Activated T-cell treated with anti-CD3 and anti-CD28 coated beads, Interleukin-2, amount 50 U/mL, for 72 hours (primary cell): ENCODE results near the gene TMEM229B. TPM values are rescaled to one million over a fixed set of nuclear protein-coding genes. Genes with fewer than 3 reads are reported as not detected.

Experiments used
- ATAC-seq, 2 donors: fragments of 150-1000 bp; cut with Tn5 transposase; replicated peaks in 1 of 2; 2 replicates each; pipeline ENCODE4 v1.10.0; 2021; ENCODE audit warnings: moderate library complexity in 2 of 2, mild to moderate bottlenecking in 1 of 2
- DNase-seq, 2 donors: peaks; one replicate each; pipeline ENCODE4 v3.0.0; 2021 to 2022; ENCODE audit warnings: mixed read lengths in 1 of 2
- H3K27ac Mint-ChIP-seq: one replicate; pipeline ENCODE4 v1.8.0; 2022; ENCODE audit warnings: mild to moderate bottlenecking, moderate library complexity, mixed read lengths
- H3K27me3 Mint-ChIP-seq: one replicate; pipeline ENCODE4 v1.8.0; 2022; ENCODE audit warnings: low read depth, mixed read lengths
- H3K36me3 Mint-ChIP-seq, 2 donors: one replicate each; pipeline ENCODE4 v1.8.0; 2022; ENCODE audit warnings: mixed read lengths in 2 of 2, mild to moderate bottlenecking in 1 of 2; ENCODE audit not compliant: insufficient read depth in 2 of 2
- H3K4me1 Mint-ChIP-seq: one replicate; pipeline ENCODE4 v1.8.0; 2022; ENCODE audit warnings: low read depth, mixed read lengths
- H3K4me3 Mint-ChIP-seq, 2 donors: one replicate each; pipeline ENCODE4 v1.8.0; 2022; ENCODE audit warnings: mild to moderate bottlenecking in 2 of 2, mixed read lengths in 2 of 2, moderate library complexity in 2 of 2
- H3K9me3 Mint-ChIP-seq, 2 donors: one replicate each; pipeline ENCODE4 v1.8.0; 2022; ENCODE audit warnings: mixed read lengths in 2 of 2
- total RNA-seq, 2 donors: library from RNA; stranded (reverse); gene quantifications; one replicate each; pipeline ENCODE4 v1.2.3, GENCODE V29; 2022

Gene TMEM229B
- under 1 TPM; 0.32 to 0.79 TPM for total RNA-seq

DNA sequence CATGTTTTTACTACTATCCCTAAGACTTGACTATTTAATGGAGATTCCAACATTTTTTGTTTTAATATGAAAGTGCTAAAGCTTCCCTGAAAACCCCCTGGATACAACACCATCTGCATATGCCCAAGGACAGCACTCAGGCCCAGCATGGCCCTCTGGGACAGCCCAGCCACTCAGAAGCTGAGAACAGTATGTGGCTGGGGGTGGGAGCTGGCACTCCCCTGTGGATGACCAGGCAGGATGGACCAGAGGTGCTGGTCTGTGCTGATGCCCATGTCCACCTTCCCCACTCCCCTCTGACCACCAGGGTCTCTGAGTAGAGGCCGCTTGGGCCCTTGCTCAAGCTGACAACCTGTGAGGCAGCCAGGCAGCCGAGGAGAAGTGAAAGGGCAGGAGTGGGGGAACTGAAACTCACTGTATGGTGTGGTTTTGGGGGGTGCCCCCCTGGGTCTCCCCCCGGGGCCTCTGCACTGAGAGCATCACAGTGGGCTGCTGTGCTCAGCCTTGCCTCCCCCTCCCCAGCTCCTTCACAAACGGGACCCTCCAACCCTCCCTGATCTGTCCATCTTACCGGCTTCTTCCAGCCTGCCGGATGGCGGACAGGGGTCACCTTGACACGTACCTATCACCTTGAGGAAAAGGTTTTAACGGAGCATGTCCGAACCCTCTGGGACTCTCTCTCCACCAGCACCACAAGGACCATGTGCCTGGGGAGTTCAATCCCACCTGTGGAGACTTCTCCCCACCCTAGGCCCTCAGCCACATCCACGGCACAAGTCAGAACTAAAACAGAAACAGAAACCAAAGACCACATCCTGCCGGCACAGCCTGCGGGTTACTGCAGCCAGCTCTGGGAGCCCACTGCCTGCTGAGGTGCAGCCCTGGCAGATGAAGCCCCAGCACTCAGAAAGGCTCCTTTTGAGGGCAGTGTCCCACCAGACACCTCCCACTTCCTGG, at the start of gene TMEM229B:
Gene TMEM229B, minus strand, starts transcription at position 785 of the 957 bp plus-strand sequence. CDS start 14,798 bp downstream, outside the sequence.
- peaks cover 50% of the 10 kb centered on the region for H3K4me1 Mint-ChIP-seq
- ATAC-seq (peak; percentile 98 to 99), DNase-seq (peak; percentile 80 to 86)
- peaks cover 4 to 7% of the 10 kb centered on the region in 2 donors for H3K9me3 Mint-ChIP-seq
- peaks cover 12% of the 10 kb centered on the region for H3K27me3 Mint-ChIP-seq
- peak within 1 kb of the TSS; percentile 70 for H3K27ac Mint-ChIP-seq
- peaks cover 6 to 8% of the 10 kb centered on the region in 2 donors for H3K36me3 Mint-ChIP-seq
- H3K4me3 Mint-ChIP-seq: peak within 1 kb of the TSS; percentile 78 to 82

DNA sequence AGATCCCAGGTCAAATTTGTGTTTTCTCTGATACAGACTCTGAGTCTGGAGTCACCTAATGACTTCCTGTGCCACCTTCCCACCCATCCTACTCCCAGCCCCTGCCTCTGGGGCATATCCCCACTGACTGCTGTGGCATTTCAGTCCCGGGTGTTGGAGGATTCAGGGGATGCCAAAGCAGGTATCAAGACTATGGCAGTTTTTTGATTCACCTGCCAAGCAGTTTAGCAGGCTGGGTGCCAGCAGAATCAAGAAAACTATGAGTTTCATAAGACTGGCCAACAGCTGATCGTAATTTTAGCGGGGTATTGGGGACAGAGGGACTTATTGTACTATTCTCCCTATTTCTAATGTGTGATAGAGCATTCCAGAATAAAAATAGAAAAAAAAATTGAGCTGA, 49.2 kb upstream of the TMEM229B start:
- Mint-ChIP-seq H3K27ac (no peak overlapping the region), H3K4me1 (peaks cover 5% of the 10 kb centered on the region), H3K36me3 (no peaks in the 10 kb centered on the region), H3K27me3 (peaks cover 29% of the 10 kb centered on the region), H3K4me3 (no peak overlapping the region), H3K9me3 (no peaks in the 10 kb centered on the region)
- no peak for DNase-seq
- no peak for ATAC-seq

DNA sequence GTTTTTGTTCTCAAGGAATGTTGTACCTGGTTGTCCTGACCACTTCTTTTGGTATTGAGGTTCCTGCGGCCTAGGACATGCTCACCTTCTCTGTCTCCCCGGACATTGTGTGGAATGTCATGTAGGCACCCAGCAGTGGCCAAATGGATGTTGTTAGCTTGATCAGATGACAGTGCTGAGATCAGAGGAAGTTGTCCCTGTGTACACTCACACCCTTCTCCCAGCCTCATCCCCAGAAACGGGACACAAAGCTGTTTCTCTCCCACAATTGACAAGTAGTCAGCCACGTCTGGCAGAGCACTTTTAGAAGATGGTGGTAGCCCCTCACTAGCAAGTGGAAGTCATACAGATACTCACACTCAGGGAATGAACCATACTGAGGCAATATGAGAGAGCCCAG, 47.6 kb upstream of the TMEM229B start:
- ATAC-seq (no peak), DNase-seq (no peak)
- H3K4me3 Mint-ChIP-seq: no peak overlapping the region
- H3K27me3 Mint-ChIP-seq: peaks cover 27% of the 10 kb centered on the region
- no peaks in the 10 kb centered on the region for H3K36me3 Mint-ChIP-seq
- no peaks in the 10 kb centered on the region for H3K4me1 Mint-ChIP-seq
- H3K27ac Mint-ChIP-seq: no peak overlapping the region
- H3K9me3 Mint-ChIP-seq: no peaks in the 10 kb centered on the region

DNA sequence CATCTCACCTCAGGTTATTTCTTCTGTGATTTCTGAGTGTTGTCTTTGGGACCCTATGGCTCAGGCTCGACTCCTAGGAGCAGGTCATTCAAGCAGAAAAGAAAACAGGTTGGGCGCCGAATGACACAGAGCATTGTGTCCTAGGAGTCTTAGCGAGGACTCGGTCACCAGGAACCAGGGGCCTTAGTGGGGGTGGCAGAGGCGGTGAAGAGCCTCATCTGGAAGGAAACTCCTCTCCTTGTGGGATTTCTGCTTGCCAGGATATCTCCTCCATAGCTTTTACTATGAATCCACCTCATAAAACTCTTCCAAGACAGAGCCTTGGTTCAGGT, 45.2 kb upstream of the TMEM229B start:
- no peaks in the 10 kb centered on the region for H3K36me3 Mint-ChIP-seq
- no peaks in the 10 kb centered on the region for H3K9me3 Mint-ChIP-seq
- DNase-seq: no peak
- H3K4me3 Mint-ChIP-seq: peak overlapping the region; percentile 72 to 78
- ATAC-seq: no peak
- no peaks in the 10 kb centered on the region for H3K4me1 Mint-ChIP-seq
- peaks cover 42% of the 10 kb centered on the region for H3K27me3 Mint-ChIP-seq
- no peak overlapping the region for H3K27ac Mint-ChIP-seq

DNA sequence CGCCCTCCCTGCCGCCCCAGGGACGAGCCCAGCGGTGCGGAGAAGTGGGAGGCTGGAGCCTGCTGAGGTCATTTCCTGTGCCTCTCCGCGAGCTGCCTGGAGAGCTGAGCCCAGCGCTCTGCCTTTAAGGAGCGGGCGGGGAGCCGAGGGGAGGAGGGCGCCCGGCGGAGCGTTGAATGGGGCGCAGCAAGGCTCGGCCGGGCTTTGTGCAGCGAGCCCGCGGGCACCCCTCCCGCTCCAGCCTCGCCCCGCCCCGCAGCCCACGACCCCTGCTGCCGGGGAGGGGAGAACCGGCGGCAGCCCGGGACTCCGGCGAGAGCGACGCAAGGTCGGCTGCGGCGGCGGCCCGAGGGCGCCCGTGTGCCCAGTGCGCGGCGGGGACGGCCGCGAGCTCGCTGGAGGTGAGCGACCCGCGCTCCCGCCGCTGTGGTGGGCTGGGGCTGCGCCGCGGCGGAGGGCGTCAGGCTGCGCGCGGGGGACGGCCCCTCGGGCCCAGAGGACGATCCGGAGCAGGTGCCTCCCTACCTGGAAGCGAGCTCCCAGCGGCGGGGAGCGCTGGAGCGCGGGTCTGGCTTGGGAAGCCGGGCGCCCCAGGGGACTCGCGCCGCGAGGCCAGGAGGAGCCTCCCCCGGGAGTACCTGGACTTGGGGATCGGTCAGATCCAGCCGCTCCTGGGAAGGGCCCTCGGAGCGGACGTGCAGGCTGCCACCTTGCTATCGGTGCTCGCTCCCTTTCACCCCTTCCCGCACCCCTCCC, 44.7 kb upstream of the TMEM229B start, which contains the start of gene PLEKHH1:
Gene PLEKHH1, plus strand, starts transcription at position 293 of the 756 bp plus-strand sequence. CDS start 8,578 bp downstream, outside the sequence.
- peaks cover 47% of the 10 kb centered on the region for H3K27me3 Mint-ChIP-seq
- peak; percentile 96 to 98 for ATAC-seq
- no peaks in the 10 kb centered on the region for H3K4me1 Mint-ChIP-seq
- peak within 1 kb of the TSS; percentile 72 to 78 for H3K4me3 Mint-ChIP-seq
- no peaks in the 10 kb centered on the region for H3K36me3 Mint-ChIP-seq
- DNase-seq: peak; percentile 65 to 74
- no peaks in the 10 kb centered on the region for H3K9me3 Mint-ChIP-seq
- no peak within 1 kb of the TSS for H3K27ac Mint-ChIP-seq

DNA sequence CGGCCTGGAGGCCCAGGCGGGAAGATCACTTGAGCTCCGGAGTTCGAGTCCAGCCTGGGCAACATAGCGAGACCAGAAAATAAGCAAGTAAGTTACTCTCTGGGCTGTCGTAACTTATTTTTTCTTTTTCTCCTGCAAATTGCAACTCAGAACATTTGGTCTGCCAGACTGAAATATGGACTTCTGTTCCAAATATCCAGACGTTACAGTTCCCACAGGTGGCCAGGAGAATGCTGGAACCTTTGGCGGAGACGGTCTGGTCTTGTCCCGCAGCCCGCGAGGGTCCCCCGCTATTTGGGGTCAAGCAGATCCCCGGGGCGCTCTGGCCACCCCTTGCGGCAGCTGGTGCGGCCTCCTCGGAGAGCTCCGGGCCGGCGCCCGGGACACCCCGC, 44.1 kb upstream of the TMEM229B start:
- peaks cover 47% of the 10 kb centered on the region for H3K27me3 Mint-ChIP-seq
- ATAC-seq: no peak
- H3K27ac Mint-ChIP-seq: no peak overlapping the region
- H3K4me1 Mint-ChIP-seq: no peaks in the 10 kb centered on the region
- peak overlapping the region; percentile 60 to 73 for H3K4me3 Mint-ChIP-seq
- H3K36me3 Mint-ChIP-seq: no peaks in the 10 kb centered on the region
- DNase-seq: no peak
- no peaks in the 10 kb centered on the region for H3K9me3 Mint-ChIP-seq

DNA sequence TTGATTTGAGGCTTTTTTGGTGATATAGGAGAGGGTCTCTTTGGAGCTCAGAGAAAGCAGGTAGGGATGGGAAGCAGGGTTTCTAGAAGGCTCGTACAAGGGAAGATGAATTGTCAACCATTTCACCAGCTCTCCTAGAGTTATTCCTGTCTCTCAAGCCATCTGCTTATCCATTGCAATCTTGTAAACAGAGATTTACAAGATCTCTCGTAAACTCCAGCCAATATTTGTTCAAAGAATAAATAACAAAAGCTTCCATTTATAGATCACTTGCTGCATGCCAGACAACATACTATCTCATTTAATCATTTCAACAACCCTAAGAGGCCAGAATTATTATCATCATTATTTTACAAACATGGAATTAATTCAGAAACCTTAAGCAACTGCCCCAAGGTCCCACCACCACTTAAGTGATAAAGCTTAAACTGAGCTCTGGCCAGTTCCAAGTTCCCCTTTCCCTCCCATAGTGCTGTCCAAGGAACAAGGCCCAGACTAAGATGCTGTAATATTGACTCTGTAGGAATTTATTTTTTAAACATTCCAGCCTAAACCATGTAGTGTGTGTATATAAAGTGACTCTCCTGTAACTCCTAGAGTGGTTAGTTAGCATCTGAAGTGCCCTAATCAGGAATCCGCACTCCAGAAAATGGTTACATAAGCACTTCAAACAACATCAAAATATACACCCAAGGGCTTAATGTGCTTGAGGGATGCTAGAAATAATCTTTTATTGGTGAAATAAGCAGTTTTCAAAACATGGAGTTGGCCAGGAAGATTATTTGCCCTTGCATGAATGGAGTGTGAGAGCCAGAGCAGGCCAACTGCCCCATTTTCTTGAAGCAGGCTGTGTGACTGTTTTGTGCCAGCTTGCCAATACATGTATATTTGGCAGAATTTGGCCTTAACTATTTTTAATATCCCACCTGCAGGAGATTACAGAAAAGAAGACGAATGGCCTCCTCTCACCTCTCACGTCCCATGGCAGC, 41.7 kb upstream of the TMEM229B start:
- H3K36me3 Mint-ChIP-seq: no peaks in the 10 kb centered on the region
- no peak overlapping the region for H3K4me3 Mint-ChIP-seq
- no peak overlapping the region for H3K27ac Mint-ChIP-seq
- DNase-seq (no peak), ATAC-seq (no peak)
- peaks cover 57% of the 10 kb centered on the region for H3K27me3 Mint-ChIP-seq
- peaks cover 4% of the 10 kb centered on the region for H3K4me1 Mint-ChIP-seq
- no peaks in the 10 kb centered on the region for H3K9me3 Mint-ChIP-seq

GRCh38 chr14:67528276-67528675, 39.8 kb upstream of the TMEM229B start:
- ATAC-seq (no peak), DNase-seq (no peak)
- H3K36me3 Mint-ChIP-seq: no peaks in the 10 kb centered on the region
- H3K27ac Mint-ChIP-seq: no peak overlapping the region
- H3K4me3 Mint-ChIP-seq: no peak overlapping the region
- no peaks in the 10 kb centered on the region for H3K9me3 Mint-ChIP-seq
- peaks cover 4% of the 10 kb centered on the region for H3K4me1 Mint-ChIP-seq
- H3K27me3 Mint-ChIP-seq: peaks cover 52% of the 10 kb centered on the region

DNA sequence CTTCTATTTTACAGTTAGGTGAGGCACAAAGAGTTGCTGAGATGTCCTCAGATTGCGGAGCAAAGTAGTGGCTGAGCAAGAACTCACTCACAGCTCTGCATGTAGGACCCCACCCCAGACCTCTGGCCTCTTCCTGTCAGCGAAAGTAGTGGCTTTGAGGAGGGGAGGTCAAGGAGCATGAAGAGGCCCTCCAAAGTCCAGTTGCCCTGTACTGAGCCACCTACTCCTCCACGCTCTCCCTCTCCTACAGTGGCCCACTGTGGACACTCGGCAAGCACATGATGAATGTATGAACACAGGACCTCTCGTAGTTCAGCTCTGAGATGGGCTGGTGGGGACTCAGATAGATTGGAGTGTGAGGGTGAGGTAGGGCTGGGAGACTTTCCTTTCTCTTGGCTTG, 39.2 kb upstream of the TMEM229B start:
- peaks cover 56% of the 10 kb centered on the region for H3K27me3 Mint-ChIP-seq
- H3K4me3 Mint-ChIP-seq: no peak overlapping the region
- H3K9me3 Mint-ChIP-seq: no peaks in the 10 kb centered on the region
- no peak overlapping the region for H3K27ac Mint-ChIP-seq
- no peaks in the 10 kb centered on the region for H3K36me3 Mint-ChIP-seq
- DNase-seq (no peak), ATAC-seq (no peak)
- H3K4me1 Mint-ChIP-seq: peaks cover 4% of the 10 kb centered on the region

DNA sequence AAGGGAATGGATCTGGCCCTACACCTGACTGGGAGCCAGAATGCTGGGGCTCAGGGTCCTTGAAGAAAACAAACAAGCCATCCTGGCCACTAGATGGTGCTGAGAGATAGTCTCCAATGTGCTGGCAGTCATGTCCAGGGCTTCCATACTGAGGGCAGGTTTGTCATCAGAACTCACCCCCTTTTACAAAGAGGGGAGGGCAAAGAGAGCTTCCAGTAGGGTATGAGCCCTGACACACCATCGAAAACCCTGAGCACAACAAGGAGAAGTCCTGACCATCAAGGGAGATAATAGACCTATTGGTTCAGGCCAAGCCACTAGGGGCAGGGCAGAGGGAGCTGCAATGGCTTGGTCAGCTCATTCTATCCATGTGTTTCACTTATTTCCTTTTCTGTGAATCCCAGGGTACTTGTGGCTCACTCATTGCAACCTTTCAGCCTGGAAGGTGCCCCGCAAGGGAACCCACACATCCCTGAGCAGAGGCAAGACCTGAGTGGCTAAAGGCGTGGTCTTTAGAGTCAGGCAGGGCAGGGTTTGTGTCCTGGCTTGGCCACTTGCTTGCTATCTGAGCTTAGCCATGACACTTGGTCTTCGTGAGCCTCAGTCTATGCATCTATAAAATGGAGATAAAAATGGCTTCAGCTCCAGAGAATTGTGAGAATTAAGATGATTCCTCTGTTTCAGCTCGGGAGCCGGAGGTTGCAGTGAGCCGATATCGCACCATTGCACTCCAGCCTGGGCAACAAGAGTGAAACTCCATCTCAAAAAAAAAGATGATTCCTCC, 38.3 kb upstream of the TMEM229B start:
- no peak overlapping the region for H3K4me3 Mint-ChIP-seq
- ATAC-seq: peak; percentile 76 to 80
- peaks cover 4% of the 10 kb centered on the region for H3K4me1 Mint-ChIP-seq
- no peak overlapping the region for H3K27ac Mint-ChIP-seq
- peaks cover 54% of the 10 kb centered on the region for H3K27me3 Mint-ChIP-seq
- no peaks in the 10 kb centered on the region for H3K9me3 Mint-ChIP-seq
- peak; percentile 33 to 40 for DNase-seq
- H3K36me3 Mint-ChIP-seq: no peaks in the 10 kb centered on the region

- Mint-ChIP-seq H3K4me3 (no peak overlapping the region), H3K9me3 (no peaks in the 10 kb centered on the region), H3K27ac (no peak overlapping the region), H3K36me3 (no peaks in the 10 kb centered on the region), H3K27me3 (peaks cover 59% of the 10 kb centered on the region), H3K4me1 (peaks cover 4% of the 10 kb centered on the region)
- no peak for DNase-seq
- no peak for ATAC-seq
Observed at GRCh38 chr14:67526181-67526580, 37.7 kb upstream of the TMEM229B start.

- Mint-ChIP-seq H3K9me3 (no peaks in the 10 kb centered on the region), H3K27ac (no peak overlapping the region), H3K4me1 (peaks cover 4% of the 10 kb centered on the region), H3K36me3 (no peaks in the 10 kb centered on the region), H3K4me3 (no peak overlapping the region), H3K27me3 (peaks cover 57% of the 10 kb centered on the region)
- DNase-seq (no peak), ATAC-seq (no peak)
Observed at GRCh38 chr14:67525389-67525788, 36.9 kb upstream of the TMEM229B start.
